Ramos (cell line): ENCODE results near the gene PCDH9.

Source experiments
- in situ Hi-C: fragments of 300-500 bp; cut with MboI; formaldehyde crosslinking; loops from one replicate; pipeline ENCODE4 v1.14.3; 2022; ENCODE audit warnings: low sequenced_read_pairs; ENCODE audit not compliant: unreplicated experiment

The PCDH9 gene

GRCh38 chr13:66879988-66880387 lies 350.1 kb downstream of the PCDH9 start:
- in situ Hi-C loops, result no loop called here

GRCh38 chr13:66875264-66875663 lies 354.9 kb downstream of the PCDH9 start:
- in situ Hi-C loops, result no loop called here

- in situ Hi-C loops, result no loop called here
These were observed 365.5 kb downstream of the PCDH9 start for GRCh38 chr13:66864627-66865026.

- in situ Hi-C loops, result no loop called here
These were observed 369.2 kb downstream of the PCDH9 start for GRCh38 chr13:66860878-66861417.

- in situ Hi-C loops, result no loop called here
These were observed 369.9 kb downstream of the PCDH9 start for GRCh38 chr13:66859934-66860877.

GRCh38 chr13:66859078-66859477 lies 371.1 kb downstream of the PCDH9 start:
- in situ Hi-C loops, result no loop called here

GRCh38 chr13:66858163-66858562 lies 372.0 kb downstream of the PCDH9 start:
- in situ Hi-C loops, result no loop called here

- in situ Hi-C loops, result no loop called here
These were observed 375.0 kb downstream of the PCDH9 start for GRCh38 chr13:66855131-66855530.

- in situ Hi-C loops, result no loop called here
These were observed 376.6 kb downstream of the PCDH9 start for GRCh38 chr13:66853564-66853963.

- in situ Hi-C loops, result no loop called here
These were observed 380.4 kb downstream of the PCDH9 start for GRCh38 chr13:66849706-66850105.

GRCh38 chr13:66847541-66847940 lies 382.6 kb downstream of the PCDH9 start:
- in situ Hi-C loops, result no loop called here

GRCh38 chr13:66845393-66845792 lies 384.7 kb downstream of the PCDH9 start:
- in situ Hi-C loops, result no loop called here

- in situ Hi-C loops, result no loop called here
These were observed 385.2 kb downstream of the PCDH9 start for GRCh38 chr13:66844933-66845332.

- in situ Hi-C loops, result no loop called here
These were observed 387.4 kb downstream of the PCDH9 start for GRCh38 chr13:66842766-66843165.

GRCh38 chr13:66840621-66841020 lies 389.5 kb downstream of the PCDH9 start:
- in situ Hi-C loops, result no loop called here

GRCh38 chr13:66837246-66837645 lies 392.9 kb downstream of the PCDH9 start:
- in situ Hi-C loops, result no loop called here

GRCh38 chr13:66835040-66835628 lies 395.0 kb downstream of the PCDH9 start:
- in situ Hi-C loops, result no loop called here

GRCh38 chr13:66830940-66831716 lies 399.0 kb downstream of the PCDH9 start:
- in situ Hi-C loops, result no loop called here

- in situ Hi-C loops, result no loop called here
These were observed 400.3 kb downstream of the PCDH9 start for GRCh38 chr13:66829803-66830202.

- in situ Hi-C loops, result no loop called here
These were observed 403.7 kb downstream of the PCDH9 start for GRCh38 chr13:66826398-66826797.

- in situ Hi-C loops, result no loop called here
These were observed 408.6 kb downstream of the PCDH9 start for GRCh38 chr13:66821551-66821950.
